GM12865 (cell line): ENCODE data around the gene RSBN1L.
A peak's percentile ranks its signal among the peaks of the same experiment; 100 is the strongest.

ENCODE experiments used
- DNase-seq: peaks from one replicate; pipeline ENCODE4 v3.0.0; 2010; ENCODE audit warnings: low read depth
- H3K4me3 ChIP-seq: 2 replicates; pipeline ENCODE4 v1.5.1; 2011; ENCODE audit warnings: mild to moderate bottlenecking, low read depth, low read length, control low read depth
- TF ChIP-seq, protein P1 (sequence below): IDR thresholded peaks from 2 replicates; pipeline ENCODE4 v1.5.1; 2011; ENCODE audit warnings: low read length, control low read depth, low read depth, inconsistent platforms; ENCODE audit not compliant: insufficient read depth; ENCODE audit errors: missing control alignments

The RSBN1L gene

DNA sequence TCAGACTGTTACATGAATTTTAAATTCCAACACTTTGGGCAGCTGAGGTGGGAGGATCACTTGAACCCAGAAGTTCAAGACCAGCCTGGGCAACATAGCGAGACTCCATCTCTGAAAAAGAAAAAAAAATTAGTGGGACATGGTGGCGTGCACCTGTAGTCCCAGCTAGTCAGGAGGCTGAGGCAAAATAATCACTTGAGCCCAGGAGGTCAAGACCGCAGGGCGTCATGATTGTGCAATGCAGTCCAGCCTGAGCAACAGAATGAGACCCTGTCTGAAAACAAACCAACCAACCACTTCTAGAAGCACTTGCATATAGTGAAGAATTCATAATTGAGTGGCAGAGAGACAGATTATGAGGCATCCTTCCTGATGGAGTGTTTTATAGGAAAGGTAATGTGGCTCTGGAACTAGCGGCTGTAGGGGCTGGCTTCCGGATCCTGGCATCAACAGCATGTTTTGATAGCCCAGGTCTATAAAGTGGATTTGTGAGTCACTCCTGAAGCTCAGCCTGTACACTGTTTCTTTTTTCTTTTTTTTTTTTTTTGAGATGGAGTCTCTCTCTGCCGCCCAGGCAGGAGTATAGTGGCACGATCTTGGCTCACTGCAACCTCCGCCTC lies 40.3 kb upstream of the RSBN1L start:
- no peak for DNase-seq
- no peak overlapping the region for H3K4me3 ChIP-seq
- TF ChIP-seq, protein P1, sequence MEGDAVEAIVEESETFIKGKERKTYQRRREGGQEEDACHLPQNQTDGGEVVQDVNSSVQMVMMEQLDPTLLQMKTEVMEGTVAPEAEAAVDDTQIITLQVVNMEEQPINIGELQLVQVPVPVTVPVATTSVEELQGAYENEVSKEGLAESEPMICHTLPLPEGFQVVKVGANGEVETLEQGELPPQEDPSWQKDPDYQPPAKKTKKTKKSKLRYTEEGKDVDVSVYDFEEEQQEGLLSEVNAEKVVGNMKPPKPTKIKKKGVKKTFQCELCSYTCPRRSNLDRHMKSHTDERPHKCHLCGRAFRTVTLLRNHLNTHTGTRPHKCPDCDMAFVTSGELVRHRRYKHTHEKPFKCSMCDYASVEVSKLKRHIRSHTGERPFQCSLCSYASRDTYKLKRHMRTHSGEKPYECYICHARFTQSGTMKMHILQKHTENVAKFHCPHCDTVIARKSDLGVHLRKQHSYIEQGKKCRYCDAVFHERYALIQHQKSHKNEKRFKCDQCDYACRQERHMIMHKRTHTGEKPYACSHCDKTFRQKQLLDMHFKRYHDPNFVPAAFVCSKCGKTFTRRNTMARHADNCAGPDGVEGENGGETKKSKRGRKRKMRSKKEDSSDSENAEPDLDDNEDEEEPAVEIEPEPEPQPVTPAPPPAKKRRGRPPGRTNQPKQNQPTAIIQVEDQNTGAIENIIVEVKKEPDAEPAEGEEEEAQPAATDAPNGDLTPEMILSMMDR: no peak

DNA sequence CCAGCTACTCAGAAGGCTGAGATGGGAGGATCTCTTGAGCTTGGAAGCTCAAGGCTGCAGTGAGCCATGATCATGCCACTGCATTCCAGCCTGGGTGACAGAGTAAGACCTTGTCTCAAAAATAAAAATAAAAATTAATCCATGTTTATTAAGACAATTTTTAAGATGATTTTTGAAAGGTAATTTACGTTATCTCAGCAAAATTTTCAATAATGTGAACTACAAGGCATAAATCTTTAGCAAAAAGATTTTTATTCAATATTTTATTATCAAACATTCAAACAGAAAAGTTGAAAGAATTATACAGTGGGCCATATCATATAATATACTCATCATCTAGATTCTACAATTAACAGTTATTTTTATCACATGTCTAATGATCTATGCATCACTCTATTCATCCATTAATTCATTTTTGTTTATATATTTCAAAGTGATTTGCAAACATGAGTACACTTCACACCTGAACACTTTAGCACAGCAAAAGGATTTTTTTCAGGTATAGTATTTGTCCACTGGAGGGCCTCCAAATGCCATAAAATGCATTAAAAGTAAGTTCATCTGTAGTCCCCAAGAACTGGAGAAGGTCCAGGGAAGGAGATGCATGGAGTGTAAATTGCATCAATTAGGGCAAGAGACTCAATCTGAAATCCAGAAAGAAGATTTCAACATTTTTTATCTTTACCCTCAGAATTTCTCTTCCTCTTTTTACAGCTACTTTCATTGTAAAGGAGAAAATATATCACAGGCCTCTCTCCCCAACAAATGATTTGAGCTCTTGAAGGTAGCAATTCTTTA lies 38.6 kb upstream of the RSBN1L start:
- peak; percentile 57 for DNase-seq
- TF ChIP-seq, protein P1: peak; percentile 44
- no peak overlapping the region for H3K4me3 ChIP-seq

DNA sequence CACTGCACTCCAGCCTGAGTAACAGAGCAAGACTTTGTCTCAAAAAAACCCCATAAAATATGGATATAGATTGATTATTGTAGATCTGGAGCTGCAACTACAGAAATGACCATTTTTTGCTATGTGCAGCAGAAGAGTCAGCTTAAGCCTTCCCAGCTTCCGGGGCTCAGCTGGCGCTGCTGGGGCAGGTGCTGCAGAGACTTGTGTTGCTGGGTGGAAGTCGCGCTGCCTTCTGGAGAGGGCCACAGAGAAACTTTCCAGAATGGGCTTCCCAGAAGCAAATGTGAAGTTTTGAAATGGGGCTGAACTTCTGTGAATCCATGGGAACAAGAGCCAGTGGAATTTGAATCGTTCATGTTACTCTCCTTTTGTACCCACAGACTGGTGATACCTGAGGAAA lies 37.3 kb upstream of the RSBN1L start:
- DNase-seq: no peak
- TF ChIP-seq, protein P1: no peak
- H3K4me3 ChIP-seq: no peak overlapping the region

DNA sequence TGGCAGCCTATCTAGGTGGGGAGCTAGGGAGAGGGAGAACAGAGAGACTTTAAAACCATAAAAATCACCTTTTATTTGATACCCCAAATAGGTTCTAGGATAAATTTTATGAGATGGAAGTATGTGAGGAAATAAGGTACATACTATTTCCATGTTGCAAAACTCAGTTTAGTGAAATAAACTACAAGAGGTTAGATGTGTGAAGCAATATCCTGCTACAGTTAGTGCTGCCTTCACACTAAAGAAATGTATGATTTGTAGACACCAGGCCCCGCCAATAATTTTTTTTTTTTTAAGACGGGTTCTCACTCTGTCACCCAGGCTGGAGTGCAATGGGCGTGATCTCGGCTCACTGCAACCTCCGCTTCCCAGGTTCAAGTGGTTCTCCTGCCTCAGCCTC lies 34.4 kb upstream of the RSBN1L start:
- no peak overlapping the region for H3K4me3 ChIP-seq
- TF ChIP-seq, protein P1: no peak
- DNase-seq: no peak

DNA sequence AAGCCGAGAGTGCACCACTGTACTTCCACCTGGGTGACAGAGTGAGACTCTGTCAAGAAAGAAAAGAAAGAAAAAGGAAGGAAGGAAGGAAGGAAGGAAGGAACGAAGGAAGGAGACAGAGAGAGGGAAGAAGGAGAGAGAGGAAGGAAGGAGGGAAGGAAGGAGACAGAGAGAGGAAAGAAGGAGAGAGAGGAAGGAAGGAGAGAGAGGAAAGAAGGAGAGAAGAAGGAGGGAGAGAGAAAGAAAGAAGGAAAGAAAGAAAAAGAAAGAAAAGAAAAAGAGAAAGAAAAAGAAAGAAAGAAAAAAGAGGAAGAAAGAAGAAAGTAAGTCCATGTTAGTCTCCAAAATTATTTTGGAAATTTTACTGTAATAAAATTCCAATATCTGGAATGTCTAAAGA lies 33.4 kb upstream of the RSBN1L start:
- no peak for DNase-seq

DNA sequence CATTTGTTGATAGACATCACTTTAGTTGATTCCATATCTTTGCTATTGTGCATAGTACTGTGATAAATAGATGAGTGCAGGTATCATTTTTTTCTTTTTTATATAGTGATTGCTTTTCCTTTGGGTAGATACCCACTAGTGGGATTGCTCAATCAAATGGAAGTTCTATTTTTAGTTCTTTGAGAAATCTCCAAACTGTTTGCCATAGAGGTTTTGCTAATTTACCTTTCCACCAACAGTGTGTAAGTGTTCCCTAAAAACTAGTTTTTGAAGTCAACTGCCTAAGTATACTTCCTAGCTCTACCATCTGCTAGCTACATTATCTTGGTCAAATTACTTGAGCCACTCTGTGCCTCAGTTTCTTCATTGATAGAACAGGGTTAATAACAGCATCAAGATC lies 31.5 kb upstream of the RSBN1L start:
- H3K4me3 ChIP-seq: no peak overlapping the region
- DNase-seq: no peak
- TF ChIP-seq, protein P1: no peak

More for the DNA sequence above, 33.4 kb upstream of the RSBN1L start:
- no peak overlapping the region for H3K4me3 ChIP-seq
- TF ChIP-seq, protein P1: no peak
